Choroid plexus epithelial cell (primary cell): ENCODE data around the gene CFL1.

ENCODE experiments used
- DNase-seq: peaks from one replicate; pipeline ENCODE4 v3.0.0-alpha.2; 2010; ENCODE audit warnings: low read depth
- H3K4me3 ChIP-seq: 2 replicates; pipeline ENCODE4 v1.5.1; 2011; ENCODE audit warnings: low read depth, mild to moderate bottlenecking, control low read depth, low read length, moderate library complexity
- CTCF ChIP-seq: conservative IDR thresholded peaks from 2 replicates; pipeline ENCODE4 v1.5.1; 2011; ENCODE audit warnings: low read depth, mild to moderate bottlenecking, control low read depth, inconsistent platforms, low read length, moderate library complexity

Gene CFL1

GRCh38 chr11:65817835-65818680 lies 39.9 kb downstream of the CFL1 start:
- peak; percentile 83 for TF ChIP-seq CTCF
- peak; percentile 90 for DNase-seq
- peak overlapping the region; percentile 81 for H3K4me3 ChIP-seq

GRCh38 chr11:65817312-65817834 lies 40.6 kb downstream of the CFL1 start:
- no peak for DNase-seq
- H3K4me3 ChIP-seq: peak overlapping the region; percentile 81
- TF ChIP-seq CTCF: no peak

- H3K4me3 ChIP-seq: no peak overlapping the region
- no peak for TF ChIP-seq CTCF
- no peak for DNase-seq
Observed at GRCh38 chr11:65816696-65817095, 41.3 kb downstream of the CFL1 start.

GRCh38 chr11:65814986-65815565 lies 42.9 kb downstream of the CFL1 start:
- H3K4me3 ChIP-seq: no peak overlapping the region
- DNase-seq: no peak
- no peak for TF ChIP-seq CTCF

GRCh38 chr11:65814131-65814985 lies 43.6 kb downstream of the CFL1 start:
- TF ChIP-seq CTCF: no peak
- no peak overlapping the region for H3K4me3 ChIP-seq
- DNase-seq: peak; percentile 22

- no peak for DNase-seq
- no peak for TF ChIP-seq CTCF
- no peak overlapping the region for H3K4me3 ChIP-seq
Observed at GRCh38 chr11:65811764-65812475, 46.1 kb downstream of the CFL1 start.
